Natural killer cell treated with Interleukin-12 subunit alpha and Interleukin-12 subunit beta and Interleukin-15 and Interleukin-18, amount 100 ng/mL, for 72 hours (primary cell): ENCODE data around the gene CPNE2. TPM values are rescaled to one million over a fixed set of nuclear protein-coding genes. Genes with fewer than 3 reads are reported as not detected.

Source experiments
- ATAC-seq, 2 donors: fragments of 150-1000 bp; cut with Tn5 transposase in 1 of 2; sonication (Bioruptor Pico), chemical (Tn5 transposase) in 1 of 2; 2 replicates each; pipeline ENCODE4 v1.10.0; 2021
- DNase-seq: peaks from one replicate; pipeline ENCODE4 v3.0.0; 2022; ENCODE audit warnings: low spot score
- H3K27ac Mint-ChIP-seq, 2 donors: 1 replicate in 1 of 2; 2 replicates in 1 of 2; pipeline ENCODE4 v1.8.0; 2022; ENCODE audit warnings: mixed read lengths in 2 of 2, mild to moderate bottlenecking in 1 of 2, moderate library complexity in 1 of 2
- H3K27me3 Mint-ChIP-seq, 2 donors: 1 replicate in 1 of 2; 2 replicates in 1 of 2; pipeline ENCODE4 v1.8.0; 2022; ENCODE audit warnings: mixed read lengths in 2 of 2
- H3K36me3 Mint-ChIP-seq: one replicate; pipeline ENCODE4 v1.8.0; 2022; ENCODE audit warnings: mixed read lengths
- H3K4me1 Mint-ChIP-seq, 2 donors: 1 replicate in 1 of 2; 2 replicates in 1 of 2; pipeline ENCODE4 v1.8.0; 2022; ENCODE audit warnings: low read depth in 2 of 2, mixed read lengths in 2 of 2, mild to moderate bottlenecking in 1 of 2
- H3K4me3 Mint-ChIP-seq: one replicate; pipeline ENCODE4 v1.8.0; 2022; ENCODE audit warnings: mixed read lengths
- H3K9me3 Mint-ChIP-seq: 2 replicates; pipeline ENCODE4 v1.8.0; 2022; ENCODE audit warnings: mixed read lengths
- total RNA-seq, 2 donors: library from RNA; stranded (reverse); gene quantifications; one replicate each; pipeline ENCODE4 v1.2.3, GENCODE V29; 2022

CPNE2 gene
- total RNA-seq, 2 donors from 2014 or later, result 0.50 to 0.95 TPM

- H3K27me3 Mint-ChIP-seq, result no peaks in the 10 kb centered on the region
- H3K9me3 Mint-ChIP-seq, result no peaks in the 10 kb centered on the region
- H3K4me3 Mint-ChIP-seq, result no peak overlapping the region
- DNase-seq (no peak), ATAC-seq (no peak)
- H3K4me1 Mint-ChIP-seq, result peaks cover 4 to 23% of the 10 kb centered on the region in 2 donors
- H3K36me3 Mint-ChIP-seq, result no peaks in the 10 kb centered on the region
- H3K27ac Mint-ChIP-seq, result no peak overlapping the region
Observed at GRCh38 chr16:57141822-57142631, 49.6 kb downstream of the CPNE2 start.

DNA sequence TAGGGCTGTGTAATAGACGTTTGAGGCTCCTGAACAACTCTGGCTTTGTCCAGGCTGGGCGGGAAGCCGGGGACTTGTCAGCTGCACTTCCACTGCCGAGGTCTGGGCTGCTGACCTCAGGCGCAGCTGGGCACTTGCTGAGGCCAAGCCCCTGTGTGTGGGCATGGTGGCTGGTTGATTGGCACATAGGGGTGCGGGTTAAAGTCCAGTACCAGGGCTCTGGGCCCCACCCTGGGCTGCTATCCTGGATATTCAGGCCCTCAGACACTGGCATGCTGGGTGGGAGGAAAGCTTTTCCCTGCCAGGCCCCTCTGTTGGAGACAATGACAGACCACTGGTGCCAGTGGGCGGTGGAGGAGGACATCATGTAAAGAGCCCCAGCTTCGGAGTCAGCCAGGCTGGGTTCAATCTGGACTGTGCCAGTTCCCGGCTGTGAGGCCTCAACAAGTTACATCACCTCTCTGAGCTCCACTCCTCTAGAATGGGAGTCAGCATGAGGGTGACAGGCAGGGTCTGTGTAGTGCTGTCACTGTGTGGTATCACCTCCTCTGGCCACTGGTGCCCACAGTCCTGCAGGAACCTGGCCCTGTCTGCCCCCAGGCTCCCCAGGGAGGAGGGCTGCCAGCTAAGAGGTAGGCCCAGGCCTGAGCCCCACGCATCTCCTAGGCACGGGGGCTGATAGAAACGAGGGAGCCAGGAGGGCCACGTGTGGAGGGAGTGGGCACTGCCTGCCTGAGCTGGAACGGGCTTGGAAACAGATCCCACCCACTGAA lies 51.0 kb downstream of the CPNE2 start:
- ATAC-seq (no peak), DNase-seq (no peak)
- Mint-ChIP-seq H3K9me3 (no peaks in the 10 kb centered on the region), H3K27ac (no peak overlapping the region), H3K4me1 (peaks cover 9 to 22% of the 10 kb centered on the region in 2 donors), H3K36me3 (no peaks in the 10 kb centered on the region), H3K27me3 (no peaks in the 10 kb centered on the region), H3K4me3 (no peak overlapping the region)

- Mint-ChIP-seq H3K4me3 (no peak overlapping the region), H3K36me3 (no peaks in the 10 kb centered on the region), H3K4me1 (peaks cover 9 to 17% of the 10 kb centered on the region in 2 donors), H3K27me3 (no peaks in the 10 kb centered on the region), H3K9me3 (no peaks in the 10 kb centered on the region), H3K27ac (no peak overlapping the region)
- DNase-seq, result no peak
- no peak for ATAC-seq
Observed at GRCh38 chr16:57144027-57144426, 51.6 kb downstream of the CPNE2 start.

GRCh38 chr16:57145046-57146021 lies 53.0 kb downstream of the CPNE2 start:
- H3K9me3 Mint-ChIP-seq, result no peaks in the 10 kb centered on the region
- no peaks in the 10 kb centered on the region for H3K27me3 Mint-ChIP-seq
- H3K36me3 Mint-ChIP-seq, result no peaks in the 10 kb centered on the region
- no peak for DNase-seq
- peaks cover 9 to 17% of the 10 kb centered on the region in 2 donors for H3K4me1 Mint-ChIP-seq
- H3K4me3 Mint-ChIP-seq, result no peak overlapping the region
- ATAC-seq, result no peak
- H3K27ac Mint-ChIP-seq, result no peak overlapping the region

DNA sequence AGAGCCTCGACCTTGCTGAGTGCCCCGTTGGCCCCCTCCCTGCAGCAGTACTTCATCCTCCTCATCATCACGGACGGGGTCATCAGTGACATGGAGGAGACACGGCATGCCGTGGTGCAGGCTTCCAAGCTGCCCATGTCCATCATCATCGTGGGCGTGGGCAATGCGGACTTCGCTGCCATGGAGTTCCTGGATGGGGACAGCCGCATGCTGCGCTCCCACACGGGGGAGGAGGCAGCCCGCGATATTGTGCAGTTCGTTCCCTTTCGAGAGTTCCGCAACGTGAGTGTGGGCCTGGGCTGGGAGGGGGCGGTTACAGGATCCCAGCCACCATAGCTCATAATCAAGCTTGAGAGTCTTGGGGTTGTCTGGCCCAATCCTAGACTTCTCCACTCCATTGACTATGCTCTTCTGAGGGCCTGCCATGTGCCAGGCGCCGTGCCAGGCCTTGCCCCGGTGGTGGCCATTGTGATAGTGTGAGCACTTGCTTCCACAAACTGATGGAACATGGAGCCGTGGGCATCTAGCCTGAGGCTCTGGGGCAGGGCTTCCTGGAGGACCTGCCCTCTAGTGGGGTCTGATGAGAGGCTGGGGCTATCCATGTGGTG lies 53.8 kb downstream of the CPNE2 start:
- Mint-ChIP-seq H3K4me3 (no peak overlapping the region), H3K27ac (no peak overlapping the region), H3K36me3 (no peaks in the 10 kb centered on the region), H3K4me1 (peaks cover 9 to 15% of the 10 kb centered on the region in 2 donors), H3K27me3 (no peaks in the 10 kb centered on the region), H3K9me3 (no peaks in the 10 kb centered on the region)
- DNase-seq, result no peak
- ATAC-seq, result no peak

DNA sequence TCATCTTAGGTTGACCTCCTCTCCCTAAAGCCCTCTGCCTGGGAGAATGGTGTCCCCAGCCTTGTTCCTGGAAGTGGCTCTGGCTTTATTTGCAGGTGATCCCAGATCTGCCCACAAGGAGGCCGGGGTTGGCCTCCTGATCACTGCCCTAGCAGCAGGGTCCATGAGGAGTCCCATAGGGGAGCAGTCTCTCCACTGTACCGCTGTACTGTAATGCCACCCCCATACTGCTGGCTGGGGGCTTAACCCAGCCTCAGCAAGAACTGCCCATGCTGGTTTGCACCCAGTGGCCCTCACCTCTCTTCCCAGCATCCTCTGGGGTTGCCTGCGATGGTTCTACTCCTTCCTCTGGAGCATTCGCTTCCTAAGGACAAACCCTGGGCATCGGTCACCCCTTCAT lies 54.4 kb downstream of the CPNE2 start:
- no peaks in the 10 kb centered on the region for H3K27me3 Mint-ChIP-seq
- H3K4me1 Mint-ChIP-seq, result peaks cover 9 to 14% of the 10 kb centered on the region in 2 donors
- ATAC-seq (no peak), DNase-seq (no peak)
- H3K36me3 Mint-ChIP-seq, result no peaks in the 10 kb centered on the region
- H3K9me3 Mint-ChIP-seq, result no peaks in the 10 kb centered on the region
- no peak overlapping the region for H3K4me3 Mint-ChIP-seq
- no peak overlapping the region for H3K27ac Mint-ChIP-seq

DNA sequence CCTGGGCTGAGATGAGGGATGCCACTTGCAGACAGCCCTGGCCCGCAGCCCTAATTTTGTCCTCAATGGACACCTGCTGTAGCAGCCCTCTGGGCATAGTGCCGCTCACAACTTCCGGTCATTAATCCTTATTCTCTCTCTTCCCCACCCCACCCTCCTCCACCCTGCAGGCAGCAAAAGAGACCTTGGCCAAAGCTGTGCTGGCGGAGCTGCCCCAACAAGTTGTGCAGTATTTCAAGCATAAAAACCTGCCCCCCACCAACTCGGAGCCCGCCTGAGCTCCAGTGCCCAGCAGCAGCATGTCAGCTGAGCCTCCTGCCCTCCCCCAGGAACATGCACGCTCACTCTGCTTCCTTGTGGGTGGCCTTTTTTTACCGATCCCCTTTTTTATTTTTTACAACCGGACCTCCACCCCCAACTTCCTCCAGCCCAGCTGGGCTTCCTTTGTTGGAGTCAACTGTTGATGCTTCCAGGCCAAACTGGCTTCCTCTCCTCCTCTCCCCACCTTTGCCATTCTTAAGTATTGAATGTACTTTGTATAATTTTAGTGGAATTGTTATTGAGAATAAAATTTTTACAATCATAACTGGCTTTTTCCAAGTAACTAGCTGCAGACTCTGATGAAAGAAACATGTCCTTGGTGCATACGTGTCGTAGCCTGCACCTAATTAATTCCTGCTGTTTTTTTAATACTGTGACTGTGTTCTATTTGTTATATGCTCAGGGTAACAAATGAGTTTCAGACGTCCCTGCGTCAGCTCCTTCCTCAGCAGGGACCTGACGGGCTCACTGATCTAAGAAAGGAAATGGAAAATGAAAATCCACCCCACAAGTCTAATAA lies 55.2 kb downstream of the CPNE2 start:
- DNase-seq, result no peak
- no peak overlapping the region for H3K4me3 Mint-ChIP-seq
- no peak for ATAC-seq
- no peaks in the 10 kb centered on the region for H3K36me3 Mint-ChIP-seq
- H3K27me3 Mint-ChIP-seq, result no peaks in the 10 kb centered on the region
- no peaks in the 10 kb centered on the region for H3K9me3 Mint-ChIP-seq
- peak overlapping the region in 1 of 2 donors; percentile 40 for H3K27ac Mint-ChIP-seq
- peaks cover 5 to 7% of the 10 kb centered on the region in 2 donors for H3K4me1 Mint-ChIP-seq

- no peak for ATAC-seq
- no peak overlapping the region for H3K4me3 Mint-ChIP-seq
- H3K27ac Mint-ChIP-seq, result no peak overlapping the region
Observed at GRCh38 chr16:57148481-57148880, 56.1 kb downstream of the CPNE2 start.

DNA sequence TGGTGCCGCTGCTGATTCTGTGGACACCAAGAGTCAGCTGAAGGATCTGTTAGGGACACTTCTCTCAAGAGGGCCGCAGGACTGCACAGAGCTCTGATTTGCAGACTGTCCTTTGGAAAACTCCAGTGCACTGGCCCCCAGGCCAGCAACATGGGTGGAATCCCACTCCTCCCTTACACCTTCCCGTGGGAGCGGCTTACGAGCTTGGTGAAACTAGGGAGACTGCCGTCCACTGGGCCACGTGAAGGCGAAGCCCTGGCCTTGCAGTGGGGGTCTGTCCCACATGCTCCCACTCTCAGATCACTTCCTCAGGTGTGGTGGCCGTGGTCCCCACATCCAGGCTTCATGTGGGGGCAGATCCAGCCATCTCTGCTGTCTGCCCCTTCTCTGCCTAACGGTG lies 57.0 kb downstream of the CPNE2 start:
- ATAC-seq (no peak), DNase-seq (no peak)
- H3K9me3 Mint-ChIP-seq, result no peaks in the 10 kb centered on the region
- H3K36me3 Mint-ChIP-seq, result peaks cover 12% of the 10 kb centered on the region
- peaks cover 5 to 7% of the 10 kb centered on the region in 2 donors for H3K4me1 Mint-ChIP-seq
- H3K4me3 Mint-ChIP-seq, result no peak overlapping the region
- no peaks in the 10 kb centered on the region for H3K27me3 Mint-ChIP-seq
- H3K27ac Mint-ChIP-seq, result no peak overlapping the region

More at GRCh38 chr16:57148481-57148880, 56.1 kb downstream of the CPNE2 start:
- Mint-ChIP-seq H3K36me3 (peaks cover 4% of the 10 kb centered on the region), H3K4me1 (peaks cover 5 to 7% of the 10 kb centered on the region in 2 donors), H3K9me3 (no peaks in the 10 kb centered on the region), H3K27me3 (no peaks in the 10 kb centered on the region)
- DNase-seq, result no peak

DNA sequence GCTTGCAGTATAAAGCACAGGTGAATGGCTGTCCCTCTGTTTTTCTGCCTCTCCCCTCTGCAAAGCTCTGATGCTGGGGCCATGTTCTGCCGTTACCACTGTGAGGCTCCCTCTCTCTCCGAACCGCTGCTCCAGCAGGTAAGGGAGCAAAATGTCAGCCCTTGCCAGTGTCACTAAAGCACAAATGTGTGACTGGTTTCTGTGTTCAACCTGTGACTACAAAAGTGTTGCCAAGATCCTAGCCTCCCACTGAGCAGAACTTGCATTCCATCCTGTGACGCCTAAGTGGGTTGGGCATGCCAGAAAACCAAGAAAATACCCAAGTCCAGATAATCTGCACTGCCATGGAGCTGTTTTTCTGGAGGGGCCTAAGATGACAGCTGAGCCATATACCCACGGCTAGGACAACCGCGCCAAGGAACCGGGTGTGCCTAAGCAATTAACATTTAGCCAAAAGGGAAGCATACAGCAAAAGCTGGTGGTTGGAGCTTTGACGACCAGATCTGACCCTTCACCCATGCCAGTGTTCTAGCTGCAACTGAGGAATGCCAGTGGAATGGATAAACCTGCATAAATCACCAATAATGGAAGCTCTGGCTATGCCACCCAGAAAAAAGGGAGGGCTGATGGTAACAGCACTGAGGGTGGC lies 58.4 kb downstream of the CPNE2 start:
- no peaks in the 10 kb centered on the region for H3K9me3 Mint-ChIP-seq
- ATAC-seq (no peak), DNase-seq (no peak)
- H3K4me3 Mint-ChIP-seq, result no peak overlapping the region
- H3K27me3 Mint-ChIP-seq, result no peaks in the 10 kb centered on the region
- peaks cover 5 to 9% of the 10 kb centered on the region in 2 donors for H3K4me1 Mint-ChIP-seq
- peaks cover 13% of the 10 kb centered on the region for H3K36me3 Mint-ChIP-seq
- H3K27ac Mint-ChIP-seq, result no peak overlapping the region

DNA sequence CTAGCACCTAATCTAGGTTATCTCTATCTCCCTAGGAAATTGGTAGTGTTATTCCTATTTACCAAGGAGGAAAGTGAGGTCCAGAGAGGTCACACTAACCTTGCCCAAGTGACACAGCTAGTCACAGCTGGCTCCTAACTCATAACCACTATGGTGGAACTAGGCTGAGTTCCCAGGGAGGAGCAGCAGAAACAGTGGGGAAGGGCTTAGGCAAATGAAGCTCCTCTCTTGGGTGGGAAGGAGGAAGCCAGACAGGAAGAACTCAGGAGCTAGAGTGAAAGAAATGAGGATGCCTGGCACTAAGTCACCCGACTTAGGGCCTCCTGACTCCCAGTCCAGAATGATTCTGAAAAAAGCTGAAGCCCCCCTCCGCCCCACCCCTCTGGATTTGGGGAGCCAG lies 59.0 kb downstream of the CPNE2 start:
- H3K4me1 Mint-ChIP-seq, result peaks cover 5 to 10% of the 10 kb centered on the region in 2 donors
- no peak overlapping the region for H3K4me3 Mint-ChIP-seq
- no peak for ATAC-seq
- H3K9me3 Mint-ChIP-seq, result no peaks in the 10 kb centered on the region
- peaks cover 18% of the 10 kb centered on the region for H3K36me3 Mint-ChIP-seq
- no peak overlapping the region for H3K27ac Mint-ChIP-seq
- no peaks in the 10 kb centered on the region for H3K27me3 Mint-ChIP-seq
- DNase-seq, result no peak
